Natural killer cell treated with Interleukin-12 subunit alpha and Interleukin-12 subunit beta and Interleukin-15 and Interleukin-18, amount 100 ng/mL, for 72 hours (primary cell): ENCODE measurements around the gene HIVEP1. TPM values are rescaled to one million over a fixed set of nuclear protein-coding genes. Genes with fewer than 3 reads are reported as not detected.

Experiments used
- ATAC-seq, 2 donors: fragments of 150-1000 bp; cut with Tn5 transposase in 1 of 2; sonication (Bioruptor Pico), chemical (Tn5 transposase) in 1 of 2; 2 replicates each; pipeline ENCODE4 v1.10.0; 2021
- DNase-seq: peaks from one replicate; pipeline ENCODE4 v3.0.0; 2022; ENCODE audit warnings: low spot score
- H3K27ac Mint-ChIP-seq, 2 donors: 1 replicate in 1 of 2; 2 replicates in 1 of 2; pipeline ENCODE4 v1.8.0; 2022; ENCODE audit warnings: mixed read lengths in 2 of 2, mild to moderate bottlenecking in 1 of 2, moderate library complexity in 1 of 2
- H3K27me3 Mint-ChIP-seq, 2 donors: 1 replicate in 1 of 2; 2 replicates in 1 of 2; pipeline ENCODE4 v1.8.0; 2022; ENCODE audit warnings: mixed read lengths in 2 of 2
- H3K36me3 Mint-ChIP-seq: one replicate; pipeline ENCODE4 v1.8.0; 2022; ENCODE audit warnings: mixed read lengths
- H3K4me1 Mint-ChIP-seq, 2 donors: 1 replicate in 1 of 2; 2 replicates in 1 of 2; pipeline ENCODE4 v1.8.0; 2022; ENCODE audit warnings: low read depth in 2 of 2, mixed read lengths in 2 of 2, mild to moderate bottlenecking in 1 of 2
- H3K4me3 Mint-ChIP-seq: one replicate; pipeline ENCODE4 v1.8.0; 2022; ENCODE audit warnings: mixed read lengths
- H3K9me3 Mint-ChIP-seq: 2 replicates; pipeline ENCODE4 v1.8.0; 2022; ENCODE audit warnings: mixed read lengths
- total RNA-seq, 2 donors: library from RNA; stranded (reverse); gene quantifications; one replicate each; pipeline ENCODE4 v1.2.3, GENCODE V29; 2022

Gene HIVEP1
- total RNA-seq, 2 donors from 2014 or later, result 28.3 to 39.4 TPM

- peaks cover 62% of the 10 kb centered on the region in 2 donors for H3K4me1 Mint-ChIP-seq
- H3K4me3 Mint-ChIP-seq, result no peak overlapping the region
- no peaks in the 10 kb centered on the region for H3K27me3 Mint-ChIP-seq
- H3K9me3 Mint-ChIP-seq, result peaks cover 4% of the 10 kb centered on the region
- peak overlapping the region; percentile 78 to 90 for H3K27ac Mint-ChIP-seq
- DNase-seq (no peak), ATAC-seq (no peak)
- peaks cover 44% of the 10 kb centered on the region for H3K36me3 Mint-ChIP-seq
Measured at GRCh38 chr6:12116978-12117377, 104.9 kb downstream of the HIVEP1 start.

- peaks cover 44% of the 10 kb centered on the region for H3K36me3 Mint-ChIP-seq
- no peak for DNase-seq
- H3K4me1 Mint-ChIP-seq, result peaks cover 47 to 48% of the 10 kb centered on the region in 2 donors
- no peak for ATAC-seq
- peak overlapping the region; percentile 67 for H3K4me3 Mint-ChIP-seq
- peaks cover 4% of the 10 kb centered on the region for H3K9me3 Mint-ChIP-seq
- no peaks in the 10 kb centered on the region for H3K27me3 Mint-ChIP-seq
- H3K27ac Mint-ChIP-seq, result peak overlapping the region; percentile 76 to 90
Measured at GRCh38 chr6:12118607-12119006, 106.5 kb downstream of the HIVEP1 start.

- peak; percentile 79 for DNase-seq
- Mint-ChIP-seq H3K36me3 (peaks cover 44% of the 10 kb centered on the region), H3K4me3 (peak overlapping the region; percentile 67), H3K9me3 (peaks cover 4% of the 10 kb centered on the region), H3K27ac (peak overlapping the region; percentile 76 to 90), H3K4me1 (peaks cover 42 to 46% of the 10 kb centered on the region in 2 donors), H3K27me3 (no peaks in the 10 kb centered on the region)
- ATAC-seq, result peak; percentile 85 to 88
Measured at GRCh38 chr6:12119085-12119588, 107.0 kb downstream of the HIVEP1 start.

GRCh38 chr6:12125396-12125795 lies 113.3 kb downstream of the HIVEP1 start:
- H3K4me1 Mint-ChIP-seq, result peaks cover under 1 to 18% of the 10 kb centered on the region in 2 donors
- ATAC-seq, result no peak
- H3K36me3 Mint-ChIP-seq, result peaks cover 28% of the 10 kb centered on the region
- H3K27ac Mint-ChIP-seq, result no peak overlapping the region
- H3K4me3 Mint-ChIP-seq, result no peak overlapping the region
- H3K27me3 Mint-ChIP-seq, result no peaks in the 10 kb centered on the region
- H3K9me3 Mint-ChIP-seq, result peaks cover 3% of the 10 kb centered on the region
- no peak for DNase-seq

GRCh38 chr6:12126051-12126450 lies 113.9 kb downstream of the HIVEP1 start:
- Mint-ChIP-seq H3K27me3 (no peaks in the 10 kb centered on the region), H3K36me3 (peaks cover 21% of the 10 kb centered on the region), H3K9me3 (peaks cover 3% of the 10 kb centered on the region), H3K4me1 (peaks cover 0 to 12% of the 10 kb centered on the region in 2 donors), H3K27ac (peak overlapping the region in 1 of 2 donors; percentile 74), H3K4me3 (no peak overlapping the region)
- DNase-seq (no peak), ATAC-seq (no peak)

DNA sequence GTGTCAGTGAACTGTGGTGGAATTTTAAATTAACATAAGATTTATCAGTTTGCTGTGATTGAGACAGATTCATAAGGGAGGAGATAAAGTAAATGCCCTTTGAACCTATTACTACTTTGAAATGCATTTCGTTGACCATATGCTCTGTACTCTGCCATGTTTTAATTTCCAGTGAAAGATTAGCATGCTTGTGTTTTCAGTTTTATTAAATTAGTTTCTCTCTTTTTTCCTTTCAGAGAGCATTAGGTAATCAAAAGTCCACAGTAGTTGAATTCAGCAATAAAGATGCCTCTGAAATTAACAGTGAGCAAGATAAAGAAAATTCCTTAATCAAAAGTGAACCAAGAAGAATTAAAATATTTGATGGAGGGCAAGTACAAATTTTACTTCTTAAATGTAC lies 117.4 kb downstream of the HIVEP1 start:
- Mint-ChIP-seq H3K9me3 (peaks cover 3% of the 10 kb centered on the region), H3K4me1 (peaks cover 0 to 9% of the 10 kb centered on the region in 2 donors), H3K27ac (no peak overlapping the region), H3K27me3 (no peaks in the 10 kb centered on the region), H3K36me3 (peaks cover 14% of the 10 kb centered on the region), H3K4me3 (no peak overlapping the region)
- DNase-seq (no peak), ATAC-seq (no peak)

DNA sequence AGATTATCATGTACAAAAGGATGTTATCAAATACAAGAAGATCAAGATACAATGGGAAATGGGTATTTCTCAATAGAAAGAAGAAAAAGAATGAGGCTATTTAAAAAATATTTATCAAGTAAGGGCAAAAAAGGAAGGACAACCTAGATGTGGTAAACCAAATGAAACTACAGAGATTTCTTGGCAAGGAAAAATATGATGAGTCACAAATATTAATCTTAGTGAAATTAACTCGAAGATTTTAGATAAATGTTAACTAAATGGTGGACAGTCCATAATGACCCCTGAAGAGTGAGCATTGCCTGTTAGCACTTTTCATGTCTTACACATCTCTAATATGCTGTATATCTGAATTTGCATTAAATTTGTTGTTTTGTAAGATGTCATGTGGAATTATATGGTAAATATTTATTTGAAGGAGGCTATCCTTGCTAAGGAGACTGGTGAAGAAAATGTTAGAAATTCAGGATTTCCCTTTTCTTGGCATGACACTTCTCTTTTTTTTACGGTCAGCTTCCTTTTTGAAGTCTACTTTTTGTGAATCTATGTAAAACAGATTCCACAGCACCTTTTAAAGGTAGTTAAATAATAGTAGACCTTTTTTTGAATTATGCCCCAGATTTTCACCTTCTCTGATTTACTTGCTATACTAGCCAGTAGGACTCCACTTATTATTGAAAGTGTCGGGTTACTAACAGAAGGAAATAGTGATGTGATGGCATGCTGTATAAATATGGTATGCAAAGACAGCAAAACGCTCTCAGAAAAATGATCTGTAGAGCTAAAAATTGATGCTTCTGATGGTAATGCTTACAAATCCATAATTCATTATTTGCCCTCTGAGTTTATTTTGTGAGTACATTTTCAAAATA lies 120.5 kb downstream of the HIVEP1 start:
- no peak for ATAC-seq
- H3K4me1 Mint-ChIP-seq, result peaks cover 0 to 4% of the 10 kb centered on the region in 2 donors
- H3K4me3 Mint-ChIP-seq, result no peak overlapping the region
- H3K36me3 Mint-ChIP-seq, result peaks cover 4% of the 10 kb centered on the region
- H3K9me3 Mint-ChIP-seq, result no peaks in the 10 kb centered on the region
- no peaks in the 10 kb centered on the region for H3K27me3 Mint-ChIP-seq
- DNase-seq, result no peak
- H3K27ac Mint-ChIP-seq, result no peak overlapping the region

- H3K9me3 Mint-ChIP-seq, result no peaks in the 10 kb centered on the region
- H3K27me3 Mint-ChIP-seq, result no peaks in the 10 kb centered on the region
- no peak overlapping the region for H3K4me3 Mint-ChIP-seq
- no peak overlapping the region for H3K27ac Mint-ChIP-seq
- H3K36me3 Mint-ChIP-seq, result peaks cover 11% of the 10 kb centered on the region
- no peak for ATAC-seq
- peaks cover 10% of the 10 kb centered on the region in 2 donors for H3K4me1 Mint-ChIP-seq
- DNase-seq, result no peak
Measured at GRCh38 chr6:12134581-12134980, 122.5 kb downstream of the HIVEP1 start.

DNA sequence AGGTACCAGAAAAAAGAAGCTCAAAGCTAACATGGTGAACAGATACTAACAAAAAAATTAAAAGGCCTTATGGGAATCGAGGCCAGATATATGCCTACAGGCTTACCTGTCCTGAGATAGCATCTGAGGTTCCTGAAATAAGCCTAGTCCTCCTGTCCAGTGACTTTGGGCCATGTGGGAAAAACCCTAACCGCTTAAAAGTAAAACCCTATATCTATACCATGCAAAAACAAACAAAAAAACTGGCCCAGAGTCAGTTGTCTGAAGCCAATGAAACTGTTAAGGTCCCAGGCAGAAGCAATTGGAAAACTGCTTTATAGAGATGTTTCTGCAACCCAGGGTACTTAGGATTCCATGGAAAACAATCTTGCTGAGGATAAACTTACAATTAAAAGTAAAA lies 122.9 kb downstream of the HIVEP1 start:
- H3K4me3 Mint-ChIP-seq, result no peak overlapping the region
- peaks cover 11% of the 10 kb centered on the region for H3K36me3 Mint-ChIP-seq
- peaks cover 10% of the 10 kb centered on the region in 2 donors for H3K4me1 Mint-ChIP-seq
- H3K27me3 Mint-ChIP-seq, result no peaks in the 10 kb centered on the region
- H3K9me3 Mint-ChIP-seq, result no peaks in the 10 kb centered on the region
- DNase-seq, result no peak
- ATAC-seq, result no peak
- H3K27ac Mint-ChIP-seq, result no peak overlapping the region

DNA sequence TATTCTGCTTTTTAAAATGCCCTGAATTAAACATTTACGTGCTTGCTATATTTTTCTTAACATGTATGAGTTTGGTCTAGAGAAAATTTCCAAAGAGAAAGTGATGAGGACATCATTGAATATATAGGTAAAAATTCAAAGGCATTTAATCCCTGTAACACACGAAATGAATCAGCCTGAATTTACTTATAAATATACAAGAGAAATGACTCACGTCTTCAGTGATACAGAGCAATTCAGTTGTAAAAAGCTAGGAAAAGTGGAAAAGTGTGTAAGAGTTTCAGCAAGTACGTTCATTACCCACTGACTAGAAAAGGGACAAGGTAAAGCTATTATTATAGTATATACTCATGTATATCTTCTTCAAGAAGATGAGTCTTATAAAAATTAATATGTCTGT lies 124.8 kb downstream of the HIVEP1 start:
- peaks cover 10% of the 10 kb centered on the region in 2 donors for H3K4me1 Mint-ChIP-seq
- H3K27ac Mint-ChIP-seq, result no peak overlapping the region
- H3K4me3 Mint-ChIP-seq, result no peak overlapping the region
- ATAC-seq (no peak), DNase-seq (no peak)
- H3K36me3 Mint-ChIP-seq, result peaks cover 27% of the 10 kb centered on the region
- no peaks in the 10 kb centered on the region for H3K27me3 Mint-ChIP-seq
- peaks cover 6% of the 10 kb centered on the region for H3K9me3 Mint-ChIP-seq

GRCh38 chr6:12137480-12137879 lies 125.4 kb downstream of the HIVEP1 start:
- ATAC-seq, result no peak
- no peak for DNase-seq
- peaks cover 11% of the 10 kb centered on the region for H3K9me3 Mint-ChIP-seq
- no peak overlapping the region for H3K27ac Mint-ChIP-seq
- peaks cover 10% of the 10 kb centered on the region in 2 donors for H3K4me1 Mint-ChIP-seq
- no peak overlapping the region for H3K4me3 Mint-ChIP-seq
- H3K27me3 Mint-ChIP-seq, result no peaks in the 10 kb centered on the region
- H3K36me3 Mint-ChIP-seq, result peaks cover 33% of the 10 kb centered on the region

DNA sequence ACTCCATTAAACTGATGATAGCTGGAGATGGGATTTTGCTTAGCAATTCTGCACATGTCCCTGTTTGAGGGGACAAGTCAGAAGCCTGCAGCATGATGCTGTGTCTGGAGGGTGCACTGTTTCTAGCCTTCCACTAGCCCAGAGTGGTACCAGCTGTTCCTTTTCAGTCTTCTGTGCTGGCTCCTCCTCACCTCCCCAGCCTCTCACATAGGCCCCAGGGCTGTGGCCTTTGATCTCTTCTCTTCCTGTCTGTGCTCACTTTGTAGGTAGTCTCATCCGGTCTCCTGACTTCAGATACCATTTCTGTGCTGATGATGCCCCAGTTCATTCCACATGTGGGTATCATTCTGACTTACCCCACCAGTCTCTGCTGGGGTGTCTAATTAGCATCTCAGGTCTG lies 126.3 kb downstream of the HIVEP1 start:
- peaks cover 34% of the 10 kb centered on the region for H3K36me3 Mint-ChIP-seq
- peak overlapping the region in 1 of 2 donors; percentile 5 for H3K27ac Mint-ChIP-seq
- no peak for DNase-seq
- no peak overlapping the region for H3K4me3 Mint-ChIP-seq
- peaks cover 10% of the 10 kb centered on the region in 2 donors for H3K4me1 Mint-ChIP-seq
- no peaks in the 10 kb centered on the region for H3K27me3 Mint-ChIP-seq
- ATAC-seq, result peak; percentile 40 to 61
- peaks cover 11% of the 10 kb centered on the region for H3K9me3 Mint-ChIP-seq

GRCh38 chr6:12138936-12139335 lies 126.8 kb downstream of the HIVEP1 start:
- peak overlapping the region in 1 of 2 donors; percentile 5 for H3K27ac Mint-ChIP-seq

DNA sequence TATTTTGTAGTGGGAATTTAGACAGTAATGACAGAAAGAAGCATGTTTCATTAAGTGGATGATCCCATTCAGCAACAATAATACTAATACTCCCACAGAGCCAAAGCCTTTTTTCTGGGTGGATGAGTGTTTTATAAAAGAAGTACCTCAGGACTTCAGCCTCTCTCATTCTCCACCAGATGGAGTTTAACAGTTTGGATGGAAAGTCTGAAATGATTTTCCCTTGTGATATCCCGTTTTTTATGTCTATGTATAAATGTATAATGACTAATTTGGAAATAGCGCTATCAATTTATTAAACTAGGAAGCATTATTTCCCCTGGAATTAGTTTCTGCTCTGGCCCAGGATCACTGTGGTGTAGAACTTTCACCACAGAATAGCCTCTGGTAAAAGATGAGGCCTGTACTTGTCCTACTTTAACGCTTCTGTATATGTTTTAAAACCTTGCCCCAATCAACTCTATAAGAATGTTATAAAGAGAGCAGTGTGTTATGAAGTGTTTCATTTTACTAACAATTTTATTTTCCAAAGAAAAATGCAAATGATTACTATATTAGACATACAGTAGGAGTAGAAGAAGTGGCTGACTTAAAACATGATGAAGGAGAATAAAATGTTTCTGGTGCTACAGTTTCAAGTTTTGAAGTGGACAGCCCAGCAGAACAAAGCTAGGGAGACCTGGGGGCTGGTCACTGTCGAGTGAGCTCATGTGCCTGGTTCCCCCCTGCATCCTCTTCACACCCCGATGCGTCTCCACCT lies 135.6 kb downstream of the HIVEP1 start:
- Mint-ChIP-seq H3K4me3 (no peak overlapping the region), H3K4me1 (peaks cover 0 to 11% of the 10 kb centered on the region in 2 donors), H3K27me3 (no peaks in the 10 kb centered on the region), H3K36me3 (no peaks in the 10 kb centered on the region), H3K27ac (peak overlapping the region in 1 of 2 donors; percentile 81), H3K9me3 (no peaks in the 10 kb centered on the region)
- DNase-seq (no peak), ATAC-seq (no peak)

More at GRCh38 chr6:12138936-12139335, 126.8 kb downstream of the HIVEP1 start:
- H3K4me1 Mint-ChIP-seq, result peaks cover 10% of the 10 kb centered on the region in 2 donors
- no peak overlapping the region for H3K4me3 Mint-ChIP-seq
- peaks cover 34% of the 10 kb centered on the region for H3K36me3 Mint-ChIP-seq
- no peaks in the 10 kb centered on the region for H3K27me3 Mint-ChIP-seq
- ATAC-seq (no peak), DNase-seq (no peak)
- peaks cover 11% of the 10 kb centered on the region for H3K9me3 Mint-ChIP-seq
